ENCODE results near the gene NPIPB12.
"Not testable (repeated sequence)": the region's sequence is repeated elsewhere in the genome, so short reads cannot be mapped to it uniquely, and the experiment has no call there.

The NPIPB12 gene

DNA sequence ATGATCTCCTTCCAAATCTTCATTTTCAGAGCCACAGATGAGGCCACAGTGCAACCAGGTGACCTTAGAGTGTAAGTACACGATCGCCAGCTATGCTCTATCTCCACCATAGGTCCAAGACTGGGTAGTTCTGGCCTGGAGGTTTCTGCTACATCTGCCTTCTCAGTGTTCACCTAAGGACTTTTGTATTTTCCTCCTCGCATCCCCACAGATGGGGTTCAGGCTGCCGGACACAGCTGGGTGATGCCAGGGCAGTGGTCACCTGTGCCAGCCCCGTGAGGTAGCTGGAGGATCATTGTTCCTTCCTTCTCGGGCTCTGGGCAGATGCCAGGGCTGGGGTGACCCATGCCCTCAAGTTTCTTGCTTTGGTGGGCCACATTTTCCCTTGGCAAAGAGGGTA, at the start of gene NPIPB12:
NPIPB12 (minus strand) TSS at position 101 of the 400 bp plus-strand sequence.
- not testable (repeated sequence) for DNase-seq

DNA sequence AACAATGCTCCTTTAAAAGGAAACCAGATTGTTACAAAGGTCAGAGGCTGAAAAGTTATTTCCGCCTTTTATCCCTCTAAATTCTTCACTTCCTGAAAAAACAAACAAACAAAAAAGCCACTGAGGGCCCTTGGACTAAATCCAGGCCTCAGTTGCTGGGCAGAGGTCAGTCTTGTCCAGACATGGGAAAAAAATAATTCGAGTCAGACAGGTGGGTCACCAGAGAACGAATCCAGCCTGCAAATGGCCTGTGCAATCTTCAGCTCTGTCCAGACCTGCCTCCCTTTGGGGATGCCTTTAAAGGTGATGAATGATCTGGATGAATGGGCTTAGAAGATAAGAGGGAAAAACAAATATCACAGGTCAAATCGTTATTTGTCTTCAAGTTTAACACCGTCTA, 15.3 kb upstream of the NPIPB12 start:
- DNase-seq: not testable (repeated sequence)

- peak; percentile 0 for DNase-seq
Measured at GRCh38 chr16:29482276-29482675, 23.9 kb downstream of the NPIPB12 start.

DNA sequence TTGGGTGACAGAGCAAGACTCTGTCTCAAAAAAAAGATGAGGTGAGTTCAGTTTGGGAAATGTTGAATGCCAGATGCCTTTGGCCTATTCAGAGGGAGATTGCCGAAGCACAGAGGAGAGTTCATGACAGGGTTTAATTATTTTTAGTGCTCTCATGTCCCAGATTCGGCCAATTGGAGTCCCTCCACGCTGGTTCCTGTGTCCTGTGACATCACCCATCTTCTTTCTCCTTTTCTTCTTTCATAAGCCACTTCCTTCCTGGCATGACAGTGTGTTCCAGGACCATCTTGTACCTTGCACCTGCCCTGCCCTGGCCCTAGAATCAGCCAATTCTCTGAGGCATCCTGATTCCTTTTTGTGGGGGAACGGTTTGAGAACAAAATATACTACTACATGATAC, 34.1 kb downstream of the NPIPB12 start:
- DNase-seq: not testable (repeated sequence)

DNA sequence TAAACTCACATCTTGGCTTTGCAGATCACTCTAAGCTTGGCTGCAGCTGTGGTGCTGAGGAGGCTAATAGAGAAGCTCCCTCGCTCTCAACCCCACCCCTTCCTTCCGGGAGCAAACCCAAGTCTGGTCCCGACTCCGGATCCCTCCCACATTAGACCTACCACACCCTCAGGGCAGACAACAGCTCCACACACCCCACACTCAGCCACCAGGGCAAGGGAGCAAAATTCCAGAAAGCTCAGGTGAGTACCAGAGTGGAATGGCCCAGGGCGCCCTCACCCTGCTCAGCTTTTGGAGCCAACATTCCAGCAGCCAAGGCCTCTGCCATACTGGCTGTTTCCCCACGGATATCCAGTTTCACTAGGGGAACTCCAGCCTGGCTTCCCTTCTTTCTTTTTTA, 36.5 kb downstream of the NPIPB12 start:
- peak; percentile 28 for DNase-seq

- not testable (repeated sequence) for DNase-seq
Measured at GRCh38 chr16:29467654-29468366, 38.4 kb downstream of the NPIPB12 start.

- DNase-seq: not testable (repeated sequence)
Measured at GRCh38 chr16:29466904-29467303, 39.3 kb downstream of the NPIPB12 start.

- not testable (repeated sequence) for DNase-seq
Measured at GRCh38 chr16:29465985-29466824, 40.0 kb downstream of the NPIPB12 start.

DNA sequence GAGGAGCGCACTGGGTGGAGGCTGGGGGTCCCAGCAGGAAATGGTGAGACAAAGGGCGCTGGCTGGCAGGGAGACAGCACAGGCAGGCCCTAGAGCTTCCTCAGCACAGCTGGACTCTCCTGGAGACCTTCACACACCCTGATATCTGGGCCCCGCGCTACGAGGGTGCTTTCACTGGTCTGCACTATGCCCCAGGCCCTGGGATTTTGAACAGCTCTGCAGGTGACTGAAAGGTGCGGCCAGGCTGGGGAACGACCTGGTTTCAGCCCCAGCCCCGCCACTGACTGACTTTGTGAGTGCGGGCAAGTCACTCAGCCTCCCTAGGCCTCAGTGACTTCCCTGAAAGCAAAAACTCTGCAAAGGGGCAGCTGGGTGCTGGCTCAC, 45.6 kb downstream of the NPIPB12 start:
- not testable (repeated sequence) for DNase-seq

DNA sequence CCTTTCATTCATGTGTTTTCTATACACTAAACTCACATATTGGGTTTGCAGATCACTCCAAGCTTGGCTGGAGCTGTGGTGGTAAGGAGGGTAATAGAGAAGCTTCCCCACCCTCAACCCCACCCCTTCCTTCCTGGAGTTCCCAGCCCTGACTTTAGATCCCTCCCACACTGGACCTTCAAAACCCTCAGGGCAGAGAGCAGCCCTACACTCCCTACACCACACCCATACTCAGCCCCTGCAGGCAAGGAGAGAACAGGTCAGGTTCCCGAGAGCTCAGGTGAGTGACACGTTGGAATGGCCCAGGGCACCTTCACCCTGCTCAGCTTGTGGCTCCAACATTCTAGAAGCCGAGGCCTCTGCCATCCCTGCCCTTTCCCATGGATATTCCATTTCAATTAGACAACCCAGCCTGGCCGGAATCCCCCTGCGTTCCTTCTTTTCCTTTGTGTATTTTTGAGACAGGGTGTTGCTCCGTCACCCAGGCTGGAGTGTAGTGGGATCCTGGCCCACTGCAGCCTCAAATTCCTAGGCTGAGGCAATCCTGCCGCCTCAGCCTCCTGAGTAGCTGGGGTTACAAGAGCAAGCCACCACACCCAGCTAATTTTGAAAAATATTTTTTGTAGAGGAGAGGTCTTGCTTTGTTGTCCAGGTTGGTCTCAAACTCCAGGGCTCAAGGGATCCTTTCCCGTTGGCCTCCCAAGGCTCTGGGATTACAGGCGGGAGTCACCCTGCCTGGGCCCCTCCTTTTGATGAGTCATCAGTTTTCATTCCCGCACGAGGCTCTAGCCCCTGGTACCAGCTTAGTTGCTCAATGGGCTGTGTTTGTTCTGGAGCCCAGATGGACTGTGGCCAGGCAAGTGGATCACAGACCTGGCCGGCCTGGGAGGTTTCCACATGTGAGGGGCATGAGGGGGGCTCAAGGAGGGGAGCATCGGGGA, 46.2 kb downstream of the NPIPB12 start, which contains the start of gene SULT1A4:
SULT1A4 (plus strand) TSS at position 208 of the 941 bp plus-strand sequence. CDS start 1,473 bp downstream, outside the sequence.
- not testable (repeated sequence) for DNase-seq

- not testable (repeated sequence) for DNase-seq
Measured at GRCh38 chr16:29457660-29458059, 48.5 kb downstream of the NPIPB12 start.

DNA sequence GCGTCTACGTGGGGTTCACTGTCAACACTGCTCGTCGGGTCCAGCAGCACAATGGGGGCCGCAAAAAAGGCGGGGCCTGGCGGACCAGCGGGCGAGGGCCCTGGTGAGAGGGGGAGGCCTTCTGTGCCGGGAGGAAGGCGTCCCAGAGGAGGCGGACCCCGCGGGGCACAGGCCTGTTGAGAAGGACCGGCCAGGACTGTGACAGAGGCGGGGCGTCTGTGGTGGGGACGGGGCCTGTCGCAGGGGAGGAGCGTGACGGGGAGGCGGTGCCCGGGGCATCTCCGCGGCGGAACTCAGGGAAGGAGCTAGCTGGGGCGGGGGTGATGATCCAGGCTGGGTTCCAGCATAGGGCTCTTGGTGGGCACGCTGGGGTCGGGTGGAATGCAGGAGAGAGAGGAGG, 51.4 kb downstream of the NPIPB12 start:
- not testable (repeated sequence) for DNase-seq

DNA sequence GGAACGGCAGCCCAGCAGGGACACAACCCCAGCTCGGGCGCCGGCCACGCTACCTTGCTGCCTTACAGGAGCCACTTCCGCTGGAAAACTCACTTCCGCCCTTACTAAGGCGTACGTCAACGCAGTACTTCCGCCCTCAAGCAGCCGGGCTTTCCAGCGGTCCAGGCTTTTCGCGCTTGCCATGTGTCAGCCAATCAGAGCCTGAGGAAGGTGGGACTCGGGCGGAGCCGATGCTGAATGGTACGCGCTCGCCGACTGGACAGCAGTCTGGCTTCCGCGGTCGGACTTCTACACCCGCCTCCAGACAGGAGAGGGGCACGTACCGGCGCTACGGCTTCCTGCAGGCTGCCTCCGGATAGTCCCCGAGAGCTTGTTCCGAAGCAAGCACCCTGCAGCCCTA, 51.9 kb downstream of the NPIPB12 start, which contains the start of the genes BOLA2 and SLX1B:
BOLA2 (minus strand) TSS at position 83 of the 400 bp plus-strand sequence. CDS start 98 bp downstream, outside the sequence.
SLX1B (plus strand) TSS at position 265 of the 400 bp plus-strand sequence.
- DNase-seq: not testable (repeated sequence)

- DNase-seq: not testable (repeated sequence)
Measured at GRCh38 chr16:29453754-29454153, 52.5 kb downstream of the NPIPB12 start.
